Activated CD4-positive, alpha-beta T cell treated with anti-CD3 and anti-CD28 coated beads for 24 hours (primary cell): ENCODE data around the gene NT5C3B.
"Not testable (repeated sequence)": the region's sequence is repeated elsewhere in the genome, so short reads cannot be mapped to it uniquely, and the experiment has no call there.

Source experiments
- DNase-seq, 2 donors: peaks; one replicate each; pipeline ENCODE4 v3.0.0-alpha.2; 2020; ENCODE audit warnings: low read depth in 2 of 2

NT5C3B gene

GRCh38 chr17:41839448-41839847 lies 3.4 kb upstream of the NT5C3B start:
- DNase-seq = not testable (repeated sequence)

DNA sequence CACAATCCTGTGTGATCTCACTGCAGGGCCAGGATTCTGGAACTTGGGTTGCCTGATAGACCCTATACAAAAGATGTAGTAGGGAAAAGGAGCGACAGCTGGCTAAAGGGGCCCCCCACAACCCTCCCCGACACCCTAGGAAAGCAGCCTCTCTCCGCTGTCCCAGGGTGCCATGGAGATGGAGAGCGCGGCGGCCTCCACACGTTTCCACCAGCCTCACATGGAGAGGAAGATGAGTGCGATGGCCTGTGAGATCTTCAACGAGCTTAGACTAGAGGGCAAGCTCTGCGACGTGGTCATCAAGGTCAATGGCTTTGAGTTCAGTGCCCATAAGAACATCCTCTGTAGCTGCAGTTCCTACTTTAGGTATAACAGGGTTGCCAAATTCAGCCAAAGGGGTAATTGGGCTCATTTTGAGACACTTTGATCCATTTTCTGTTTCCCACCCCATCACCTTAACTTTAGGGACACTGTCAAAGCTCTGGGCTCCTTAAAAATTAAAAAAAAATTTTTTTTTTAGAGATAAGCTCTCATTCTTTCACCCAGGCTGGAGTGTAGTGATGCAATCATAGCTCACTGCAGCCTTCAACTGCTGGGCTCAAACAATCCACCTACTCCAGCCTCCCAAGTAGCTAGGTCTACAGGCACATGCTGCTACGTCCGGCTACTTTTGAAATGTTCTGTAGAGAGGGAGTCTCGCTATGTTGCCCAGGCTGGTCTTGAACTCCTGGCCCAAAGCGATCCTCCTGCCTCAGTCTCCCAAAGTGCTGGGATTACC lies 1.9 kb upstream of the NT5C3B start, which contains the start of gene KLHL10:
Gene KLHL10 (plus strand): TSS at position 65 of the 778 bp plus-strand sequence. CDS start 108 bp downstream, at position 173.
- DNase-seq = no peak

DNA sequence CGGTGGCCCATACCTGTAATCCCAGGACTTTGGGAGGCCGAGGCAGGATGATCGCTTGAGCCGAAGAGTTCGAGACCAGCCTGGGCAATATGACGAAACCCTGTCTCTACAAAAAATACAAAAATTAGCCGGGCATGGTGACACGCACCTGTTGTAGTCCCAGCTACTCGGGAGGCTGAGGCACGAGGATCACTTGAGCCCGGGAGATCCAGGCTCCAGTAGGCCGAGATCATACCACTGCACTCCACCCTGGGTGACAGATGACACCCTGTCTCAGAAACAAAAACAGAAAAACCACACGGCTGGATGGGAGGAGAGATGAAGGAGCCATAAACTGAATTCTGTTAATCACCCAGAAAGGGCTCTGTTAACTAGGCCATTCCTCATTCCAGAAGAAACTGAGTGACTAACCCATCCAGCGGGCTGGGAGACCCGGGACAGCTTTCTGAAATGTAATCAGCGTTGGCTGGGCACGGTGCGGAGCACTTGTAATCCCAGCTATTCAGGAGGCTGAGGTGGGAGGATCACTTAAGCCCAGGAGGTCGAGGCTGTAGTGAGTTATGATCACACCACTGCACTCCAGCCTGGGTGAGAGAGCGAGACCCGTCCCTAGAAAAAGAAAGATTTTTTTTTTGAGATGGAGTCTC lies 641 bp upstream of the NT5C3B start:
- DNase-seq = no peak

GRCh38 chr17:41835214-41835799 lies 725 bp downstream of the NT5C3B start:
- no peak for DNase-seq

DNA sequence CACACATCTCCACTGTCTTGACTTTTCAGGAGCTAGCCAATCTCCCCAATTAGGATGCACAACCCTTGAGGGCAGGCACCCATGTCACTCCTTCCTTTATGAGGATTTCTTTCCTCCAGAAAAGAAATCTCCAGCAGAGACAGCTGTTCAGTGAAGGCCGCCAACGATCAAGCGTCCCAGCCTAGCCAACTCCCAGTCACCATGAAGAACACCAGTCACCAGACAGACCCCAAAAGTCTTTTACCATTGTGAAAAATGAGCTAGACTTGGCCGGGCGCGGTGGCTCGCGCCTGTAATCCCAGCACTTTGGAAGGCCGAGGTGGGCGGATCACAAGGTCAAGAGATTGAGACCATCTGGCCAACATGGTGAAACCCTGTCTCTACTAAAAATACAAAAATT lies 6.1 kb downstream of the NT5C3B start:
- DNase-seq = not testable (repeated sequence)

DNA sequence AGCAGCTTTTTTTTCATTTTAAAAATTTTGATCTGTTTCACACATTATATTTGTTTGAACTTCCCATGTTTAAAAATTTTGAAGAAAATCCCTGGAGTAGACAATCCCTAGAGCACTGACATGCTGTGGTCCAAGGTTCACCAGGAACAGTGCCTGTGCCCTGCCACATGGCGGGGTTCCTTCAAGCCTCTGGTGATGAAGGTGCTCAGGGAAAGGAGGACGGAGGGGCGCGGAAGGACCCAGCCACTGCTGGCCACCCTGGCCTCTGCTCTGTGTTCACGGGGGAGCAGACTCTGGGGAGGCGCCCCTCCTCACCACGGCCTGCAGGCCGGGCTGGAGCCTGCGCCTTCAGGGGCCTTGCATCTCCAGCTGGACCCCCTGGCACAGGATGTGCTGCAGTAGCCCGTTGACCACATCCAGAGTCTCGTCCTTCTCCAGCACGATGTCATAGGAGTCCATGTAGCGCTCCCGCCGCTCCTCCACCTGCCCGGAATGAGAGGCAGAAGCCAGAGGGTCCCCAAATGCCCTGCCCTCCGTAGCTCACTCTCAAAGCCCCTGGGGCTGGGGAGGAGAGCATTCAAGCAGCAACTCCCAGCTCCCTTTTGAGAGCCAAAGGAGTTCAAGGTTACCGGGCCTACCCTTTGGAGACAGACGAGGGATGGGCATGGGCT lies 10.7 kb downstream of the NT5C3B start:
- DNase-seq = no peak

DNA sequence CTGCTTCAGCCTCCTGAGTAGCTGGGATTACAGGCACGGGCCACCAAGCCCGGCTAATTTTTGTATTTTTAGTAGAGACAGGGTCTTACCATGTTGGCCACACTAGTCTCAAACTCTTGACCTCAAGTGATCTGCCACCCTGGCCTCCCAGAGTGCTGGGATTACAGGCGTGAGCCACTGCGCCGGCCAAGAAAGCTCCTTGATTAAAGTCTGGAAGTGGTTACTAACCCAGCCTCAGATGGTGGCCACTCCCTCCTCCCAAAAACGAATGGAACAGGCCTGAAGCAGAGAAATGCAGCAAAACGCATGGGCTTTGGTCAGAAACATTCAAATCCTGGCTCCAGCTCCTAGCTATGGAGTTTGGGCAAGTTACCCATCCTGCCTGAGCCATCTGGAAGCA lies 11.9 kb downstream of the NT5C3B start:
- DNase-seq = no peak

- DNase-seq = no peak
Observed at GRCh38 chr17:41823580-41823979, 12.5 kb downstream of the NT5C3B start.

DNA sequence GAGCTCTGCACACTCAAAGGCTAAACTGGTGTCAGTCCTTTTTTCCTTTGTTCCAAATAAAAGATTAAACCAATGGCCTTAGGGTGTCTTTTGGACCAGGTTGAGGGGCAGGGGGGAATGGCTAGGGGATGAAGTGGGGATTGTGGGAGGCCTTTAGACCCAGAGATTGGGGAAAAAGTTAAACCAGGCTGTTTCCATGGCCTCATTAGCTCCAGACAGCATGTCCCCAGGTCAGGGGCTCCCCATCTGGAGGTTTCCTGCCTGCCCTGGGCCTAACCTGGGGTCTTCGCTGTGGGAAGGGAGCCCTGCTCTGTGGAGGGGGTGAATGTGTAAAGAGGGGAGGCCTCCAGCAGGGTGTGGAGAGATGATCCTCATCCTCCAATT lies 12.9 kb downstream of the NT5C3B start:
- no peak for DNase-seq

DNA sequence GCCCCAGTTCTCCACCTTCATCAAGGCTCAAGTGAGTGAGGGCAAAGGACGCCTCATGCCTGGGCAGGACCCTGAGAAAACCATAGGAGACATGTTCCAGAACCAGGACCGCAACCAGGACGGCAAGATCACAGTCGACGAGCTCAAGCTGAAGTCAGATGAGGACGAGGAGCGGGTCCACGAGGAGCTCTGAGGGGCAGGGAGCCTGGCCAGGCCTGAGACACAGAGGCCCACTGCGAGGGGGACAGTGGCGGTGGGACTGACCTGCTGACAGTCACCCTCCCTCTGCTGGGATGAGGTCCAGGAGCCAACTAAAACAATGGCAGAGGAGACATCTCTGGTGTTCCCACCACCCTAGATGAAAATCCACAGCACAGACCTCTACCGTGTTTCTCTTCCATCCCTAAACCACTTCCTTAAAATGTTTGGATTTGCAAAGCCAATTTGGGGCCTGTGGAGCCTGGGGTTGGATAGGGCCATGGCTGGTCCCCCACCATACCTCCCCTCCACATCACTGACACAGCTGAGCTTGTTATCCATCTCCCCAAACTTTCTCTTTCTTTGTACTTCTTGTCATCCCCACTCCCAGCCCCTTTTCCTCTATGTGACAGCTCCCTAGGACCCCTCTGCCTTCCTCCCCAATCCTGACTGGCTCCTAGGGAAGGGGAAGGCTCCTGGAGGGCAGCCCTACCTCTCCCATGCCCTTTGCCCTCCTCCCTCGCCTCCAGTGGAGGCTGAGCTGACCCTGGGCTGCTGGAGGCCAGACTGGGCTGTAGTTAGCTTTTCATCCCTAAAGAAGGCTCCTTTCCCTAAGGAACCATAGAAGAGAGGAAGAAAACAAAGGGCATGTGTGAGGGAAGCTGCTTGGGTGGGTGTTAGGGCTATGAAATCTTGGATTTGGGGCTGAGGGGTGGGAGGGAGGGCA lies 13.6 kb downstream of the NT5C3B start:
- no peak for DNase-seq

DNA sequence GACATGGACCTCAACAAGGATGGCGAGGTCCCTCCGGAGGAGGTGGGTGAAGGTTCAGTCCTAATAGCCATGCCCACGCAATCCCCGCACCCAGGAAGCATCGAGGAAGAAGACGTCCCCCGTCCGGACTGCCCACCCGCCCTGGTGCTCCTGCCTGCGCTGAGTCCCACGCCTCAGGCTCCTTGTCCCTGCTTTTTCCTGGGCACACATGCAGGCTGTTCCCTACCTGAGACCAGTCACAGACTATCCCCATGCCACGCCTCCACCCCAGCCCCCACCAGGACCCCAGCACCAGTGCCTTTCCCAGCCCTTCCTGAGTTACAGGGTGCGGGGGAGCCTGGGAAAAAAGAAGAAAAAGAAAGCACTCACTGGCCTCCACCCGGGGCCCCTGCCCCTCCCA lies 14.3 kb downstream of the NT5C3B start:
- no peak for DNase-seq

DNA sequence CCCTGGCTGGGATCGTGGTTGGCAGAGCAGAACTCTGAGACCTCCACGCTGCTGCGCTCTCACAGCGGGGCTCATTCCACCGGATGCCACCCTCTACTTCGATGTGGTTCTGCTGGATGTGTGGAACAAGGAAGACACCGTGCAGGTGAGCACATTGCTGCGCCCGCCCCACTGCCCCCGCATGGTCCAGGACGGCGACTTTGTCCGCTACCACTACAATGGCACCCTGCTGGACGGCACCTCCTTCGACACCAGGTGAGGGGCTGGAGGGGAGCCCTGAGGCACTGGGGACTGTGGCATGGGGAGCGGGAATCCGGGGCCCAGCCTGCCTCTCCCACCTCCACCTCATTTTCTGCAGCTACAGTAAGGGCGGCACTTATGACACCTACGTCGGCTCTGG lies 18.0 kb downstream of the NT5C3B start:
- no peak for DNase-seq

DNA sequence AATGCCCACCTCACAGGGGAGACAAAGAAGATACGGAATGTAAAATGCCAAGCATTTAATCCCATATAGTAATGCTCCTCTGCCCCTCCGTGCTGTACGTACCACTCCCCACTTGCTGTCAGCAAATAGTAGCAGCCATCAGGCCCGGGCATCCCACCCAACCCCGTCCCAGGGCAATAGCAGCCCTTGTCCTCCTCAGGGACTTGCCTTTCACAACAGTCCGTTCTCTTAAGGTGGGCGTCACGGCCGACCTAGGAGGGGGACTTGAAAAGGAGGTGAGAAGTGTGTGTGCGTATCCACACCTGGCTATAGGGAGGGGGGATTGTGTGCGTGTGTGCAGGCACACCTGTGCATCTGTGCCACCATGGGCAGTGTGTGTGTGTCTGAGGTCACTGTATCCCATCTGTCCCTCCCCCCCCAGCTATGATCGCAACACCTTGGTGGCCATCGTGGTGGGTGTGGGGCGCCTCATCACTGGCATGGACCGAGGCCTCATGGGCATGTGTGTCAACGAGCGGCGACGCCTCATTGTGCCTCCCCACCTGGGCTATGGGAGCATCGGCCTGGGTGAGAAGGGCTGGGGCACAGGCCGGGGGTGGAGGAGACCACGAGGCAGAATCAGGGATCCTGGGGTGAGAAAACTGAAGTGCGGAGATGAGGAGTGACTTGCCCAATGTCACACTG lies 19.3 kb downstream of the NT5C3B start:
- DNase-seq = no peak

DNA sequence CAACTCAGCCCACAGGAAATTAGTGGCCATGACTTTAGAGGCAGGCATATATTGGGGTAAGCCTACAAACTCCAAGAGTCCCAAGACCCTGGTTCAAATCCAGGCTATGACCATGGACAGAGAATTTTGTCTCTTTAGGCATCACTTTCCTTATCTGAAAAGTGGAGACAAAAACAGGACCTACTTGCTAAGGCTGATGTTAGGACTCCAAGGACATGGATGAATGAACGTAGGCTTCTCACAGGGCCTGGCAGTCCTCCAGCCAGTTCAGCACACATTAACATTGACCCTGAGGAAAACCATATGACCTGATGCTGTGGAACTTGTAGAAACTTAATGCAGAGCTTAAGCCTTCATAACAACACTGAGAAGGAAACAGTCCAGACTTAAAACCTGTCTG lies 21.8 kb downstream of the NT5C3B start:
- no peak for DNase-seq

DNA sequence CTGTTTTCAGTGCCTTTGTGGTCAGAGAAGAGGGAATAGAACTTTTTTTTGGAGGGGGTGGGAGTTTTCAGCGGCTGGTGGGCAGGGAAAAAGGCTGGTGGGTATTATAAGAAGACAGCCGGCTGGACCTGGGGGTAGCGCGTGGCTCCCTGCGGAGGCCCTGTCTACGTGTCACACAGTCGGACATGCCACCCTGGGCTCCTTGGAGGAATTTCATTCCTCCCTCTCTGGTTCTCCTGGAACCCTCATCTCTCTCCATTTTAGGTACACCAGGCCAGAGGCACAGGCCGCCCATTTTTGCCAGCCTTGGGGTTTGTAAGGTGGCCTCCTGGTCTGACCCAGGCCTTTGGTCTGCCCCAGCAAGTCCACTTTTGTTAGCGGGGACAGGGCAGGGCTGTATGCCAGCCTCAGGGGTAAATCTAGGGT lies 22.3 kb downstream of the NT5C3B start:
- DNase-seq = no peak

DNA sequence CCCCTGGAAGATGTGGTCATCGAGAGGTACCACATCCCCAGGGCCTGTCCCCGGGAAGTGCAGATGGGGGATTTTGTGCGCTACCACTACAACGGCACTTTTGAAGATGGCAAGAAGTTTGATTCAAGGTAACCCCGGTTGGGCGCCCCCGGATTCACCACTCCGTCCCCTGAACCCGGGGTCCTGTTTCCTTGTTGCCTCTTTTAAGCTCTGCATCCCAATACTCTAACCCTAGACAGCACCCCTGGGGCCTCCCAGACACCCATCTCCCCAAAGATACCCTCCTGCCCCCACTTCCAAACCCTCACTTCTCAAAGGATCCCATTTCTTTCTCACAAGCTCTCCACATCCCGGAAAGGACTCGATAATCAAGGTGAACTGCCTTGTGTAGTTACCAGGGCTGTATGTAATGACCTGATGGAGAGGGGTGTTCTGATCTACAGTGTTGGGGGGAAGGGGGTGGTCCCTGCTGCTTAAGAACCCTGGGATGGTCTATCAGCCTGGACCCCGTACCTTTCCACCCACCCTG lies 22.8 kb downstream of the NT5C3B start:
- DNase-seq = no peak

- peak in 1 of 2 donors; percentile 8 for DNase-seq
Observed at GRCh38 chr17:41812381-41813151, 23.5 kb downstream of the NT5C3B start, which contains the start of gene FKBP10. FKBP10 (plus strand) TSS chr17:41813004; CDS start chr17:41813035, 31 bp downstream.

- peak; percentile 43 to 60 for DNase-seq
Observed at GRCh38 chr17:41811549-41812380, 24.3 kb downstream of the NT5C3B start, which contains the start of gene P3H4. P3H4 (minus strand) TSS chr17:41811949; CDS start chr17:41811915, 34 bp downstream.
